Neural cell (in vitro differentiated cells): ENCODE results near the gene CCNG2. TPM values are rescaled to one million over a fixed set of nuclear protein-coding genes. Genes with fewer than 3 reads are reported as not detected.

ENCODE experiments used
- H2AFZ ChIP-seq: fragments of 200-600, 300-800 bp; sonication (generic), shearing (Covaris generic); 2 replicates; pipeline ENCODE4 v1.6.0; 2014; ENCODE audit warnings: low read depth, mild to moderate bottlenecking, antibody characterized with exemption, low read length, moderate library complexity
- H3F3A ChIP-seq: fragments of 200-600 bp; shearing (Covaris generic); 2 replicates; pipeline ENCODE4 v1.6.1; 2016; ENCODE audit warnings: mild to moderate bottlenecking, moderate library complexity, mixed read lengths, antibody characterized with exemption, low read length; ENCODE audit not compliant: insufficient read depth, poor library complexity, severe bottlenecking
- H3K27ac ChIP-seq: fragments of 200-600, 300-800 bp; sonication (generic), shearing (Covaris generic); 2 replicates; pipeline ENCODE4 v1.5.1; 2014; ENCODE audit warnings: mild to moderate bottlenecking, low read length, moderate library complexity
- H3K27me3 ChIP-seq: fragments of 300-800, 200-600 bp; sonication (generic), shearing (Covaris generic); 2 replicates; pipeline ENCODE4 v1.6.0; 2014; ENCODE audit warnings: mild to moderate bottlenecking, low read depth, low read length, moderate library complexity; ENCODE audit not compliant: insufficient read depth
- H3K36me3 ChIP-seq: fragments of 300-800, 200-600 bp; sonication (generic), shearing (Covaris generic); 2 replicates; pipeline ENCODE4 v1.5.1; 2014; ENCODE audit warnings: mild to moderate bottlenecking, antibody characterized with exemption, low read length, moderate library complexity; ENCODE audit not compliant: insufficient read depth
- H3K4me2 ChIP-seq: fragments of 300-800, 200-600 bp; sonication (generic), shearing (Covaris generic); 2 replicates; pipeline ENCODE4 v1.6.0; 2014; ENCODE audit warnings: mild to moderate bottlenecking, low read length
- H3K4me3 ChIP-seq: fragments of 300-800, 200-600 bp; sonication (generic), shearing (Covaris generic); 2 replicates; pipeline ENCODE4 v1.5.1; 2014; ENCODE audit warnings: mild to moderate bottlenecking, low read length, moderate library complexity
- H3K79me2 ChIP-seq: fragments of 200-600 bp; shearing (Covaris generic); replicated peaks from 2 replicates; pipeline ENCODE4 v1.6.0; 2014; ENCODE audit warnings: mild to moderate bottlenecking, low read length, moderate library complexity; ENCODE audit not compliant: insufficient read depth
- H3K9ac ChIP-seq: fragments of 300-800, 200-600 bp; sonication (generic), shearing (Covaris generic); 2 replicates; pipeline ENCODE4 v1.6.1; 2016; ENCODE audit warnings: mild to moderate bottlenecking, low read length, mixed read lengths
- H3K9me2 ChIP-seq: fragments of 200-600 bp; shearing (Covaris generic); 2 replicates; pipeline ENCODE4 v1.6.1; 2016; ENCODE audit warnings: mild to moderate bottlenecking, low read length, mixed read lengths; ENCODE audit not compliant: insufficient read depth
- H3K9me3 ChIP-seq: fragments of 200-600, 300-800 bp; sonication (generic), shearing (Covaris generic); 2 replicates; pipeline ENCODE4 v1.6.1; 2016; ENCODE audit warnings: mild to moderate bottlenecking, mixed run types, low read length, moderate library complexity, mixed read lengths
- H4K20me1 ChIP-seq: fragments of 200-600 bp; shearing (Covaris generic); 2 replicates; pipeline ENCODE4 v1.6.1; 2016; ENCODE audit warnings: mild to moderate bottlenecking, mixed run types; ENCODE audit not compliant: insufficient read depth
- EP300 ChIP-seq: fragments of 450-650 bp; conservative IDR thresholded peaks from 2 replicates; pipeline ENCODE4 v1.6.1; 2014; ENCODE audit warnings: antibody characterized with exemption, mild to moderate bottlenecking, moderate library complexity; ENCODE audit not compliant: poor library complexity, severe bottlenecking
- EZH2 ChIP-seq: fragments of 200-600, 300-800 bp; shearing (Covaris generic), sonication (generic); IDR thresholded peaks from 2 replicates; pipeline ENCODE4 v1.6.1; 2014; ENCODE audit warnings: antibody characterized with exemption, low read length, borderline replicate concordance, mild to moderate bottlenecking; ENCODE audit not compliant: insufficient read depth, poor library complexity, severe bottlenecking
- MXI1 ChIP-seq: fragments of 450-650 bp; conservative IDR thresholded peaks from 2 replicates; pipeline ENCODE4 v1.6.1; 2014; ENCODE audit warnings: antibody characterized with exemption, mild to moderate bottlenecking; ENCODE audit not compliant: poor library complexity, severe bottlenecking
- POLR2AphosphoS5 ChIP-seq: IDR thresholded peaks from 2 replicates; pipeline ENCODE4 v1.6.1; 2012
- RAD21 ChIP-seq: fragments of 450-650 bp; conservative IDR thresholded peaks from 2 replicates; pipeline ENCODE4 v1.6.1; 2014; ENCODE audit warnings: antibody characterized with exemption, mild to moderate bottlenecking, moderate library complexity
- REST ChIP-seq: IDR thresholded peaks from 2 replicates; pipeline ENCODE4 v1.6.1; 2012; ENCODE audit warnings: borderline replicate concordance
- SMC3 ChIP-seq: fragments of 450-650 bp; conservative IDR thresholded peaks from 2 replicates; pipeline ENCODE4 v1.6.1; 2014; ENCODE audit warnings: antibody characterized with exemption, mild to moderate bottlenecking, moderate library complexity; ENCODE audit not compliant: poor library complexity
- TAF1 ChIP-seq: IDR thresholded peaks from 2 replicates; pipeline ENCODE4 v1.6.1; 2012; ENCODE audit warnings: low read depth
- polyA plus RNA-seq: library from polyadenylated mRNA; depleted of rRNA; stranded (reverse); fragments of >200 nt; gene quantifications from 2 replicates; pipeline ENCODE4 v1.2.3, GENCODE V29; 2014
- TF ChIP-seq, protein P1 (sequence below): fragments of 450-650 bp; IDR thresholded peaks from 2 replicates; pipeline ENCODE4 v1.5.1; 2014; ENCODE audit warnings: antibody characterized with exemption, mild to moderate bottlenecking, moderate library complexity; ENCODE audit not compliant: poor library complexity, severe bottlenecking

The CCNG2 gene
- polyA plus RNA-seq, 1 donor from 2014 or later = 132 TPM

DNA sequence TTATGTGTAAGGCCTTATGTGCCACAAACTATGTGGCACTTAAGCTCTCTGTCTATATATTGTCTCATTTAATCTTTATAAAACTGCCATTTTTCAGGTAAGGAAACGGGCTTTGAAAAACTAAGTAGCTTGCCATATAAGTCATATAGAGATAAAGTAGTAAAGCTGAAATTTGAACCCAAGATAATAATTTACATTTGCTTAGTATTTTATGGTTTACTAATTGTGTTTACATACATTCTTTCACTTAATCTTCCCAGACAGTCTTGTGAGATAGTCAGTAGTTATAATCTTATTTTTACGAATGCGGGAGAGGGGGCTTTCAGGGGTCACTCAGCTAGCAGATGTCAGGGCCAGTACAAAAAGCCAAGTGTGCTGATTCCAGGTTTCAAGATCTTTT lies 13.9 kb upstream of the CCNG2 start:
- Histone ChIP-seq H4K20me1 (no peaks in the 10 kb centered on the region), H3K9me2 (no peaks in the 10 kb centered on the region), H3K27ac (no peak overlapping the region)

DNA sequence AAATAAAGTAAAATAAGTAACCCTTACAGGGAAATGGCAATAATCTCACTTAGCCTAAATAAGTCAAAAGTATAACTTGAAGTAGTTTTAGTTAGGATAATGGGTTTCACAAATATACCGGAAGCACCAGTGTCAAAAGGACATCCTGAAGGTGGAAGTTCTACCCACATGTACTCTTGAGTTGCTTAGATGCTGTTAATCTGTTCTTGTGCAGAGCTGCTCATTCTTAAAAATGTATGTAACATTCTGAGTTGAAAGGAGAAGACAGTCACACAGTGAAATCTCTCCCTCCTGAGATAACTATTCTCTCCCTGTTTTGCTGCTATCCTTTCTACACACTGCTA lies 11.2 kb upstream of the CCNG2 start:
- H3K36me3 ChIP-seq = no peaks in the 10 kb centered on the region
- no peak overlapping the region for H3K27ac ChIP-seq
- no peak overlapping the region for H3K4me3 ChIP-seq
- TF ChIP-seq, protein P1, sequence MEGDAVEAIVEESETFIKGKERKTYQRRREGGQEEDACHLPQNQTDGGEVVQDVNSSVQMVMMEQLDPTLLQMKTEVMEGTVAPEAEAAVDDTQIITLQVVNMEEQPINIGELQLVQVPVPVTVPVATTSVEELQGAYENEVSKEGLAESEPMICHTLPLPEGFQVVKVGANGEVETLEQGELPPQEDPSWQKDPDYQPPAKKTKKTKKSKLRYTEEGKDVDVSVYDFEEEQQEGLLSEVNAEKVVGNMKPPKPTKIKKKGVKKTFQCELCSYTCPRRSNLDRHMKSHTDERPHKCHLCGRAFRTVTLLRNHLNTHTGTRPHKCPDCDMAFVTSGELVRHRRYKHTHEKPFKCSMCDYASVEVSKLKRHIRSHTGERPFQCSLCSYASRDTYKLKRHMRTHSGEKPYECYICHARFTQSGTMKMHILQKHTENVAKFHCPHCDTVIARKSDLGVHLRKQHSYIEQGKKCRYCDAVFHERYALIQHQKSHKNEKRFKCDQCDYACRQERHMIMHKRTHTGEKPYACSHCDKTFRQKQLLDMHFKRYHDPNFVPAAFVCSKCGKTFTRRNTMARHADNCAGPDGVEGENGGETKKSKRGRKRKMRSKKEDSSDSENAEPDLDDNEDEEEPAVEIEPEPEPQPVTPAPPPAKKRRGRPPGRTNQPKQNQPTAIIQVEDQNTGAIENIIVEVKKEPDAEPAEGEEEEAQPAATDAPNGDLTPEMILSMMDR = no peak
- no peak for TF ChIP-seq MXI1
- TF ChIP-seq REST = no peak
- TF ChIP-seq SMC3 = no peak
- no peak for TF ChIP-seq EP300
- TF ChIP-seq POLR2AphosphoS5 = no peak
- no peak for TF ChIP-seq EZH2
- TF ChIP-seq RAD21 = no peak
- H2AFZ ChIP-seq = no peak overlapping the region
- H3K27me3 ChIP-seq = no peaks in the 10 kb centered on the region
- no peaks in the 10 kb centered on the region for H3K9me3 ChIP-seq
- H3K9ac ChIP-seq = no peak overlapping the region
- no peak overlapping the region for H3K4me2 ChIP-seq
- no peaks in the 10 kb centered on the region for H4K20me1 ChIP-seq
- no peaks in the 10 kb centered on the region for H3F3A ChIP-seq
- no peaks in the 10 kb centered on the region for H3K79me2 ChIP-seq
- no peaks in the 10 kb centered on the region for H3K9me2 ChIP-seq

More for the DNA sequence above, 13.9 kb upstream of the CCNG2 start:
- Histone ChIP-seq H2AFZ (no peak overlapping the region), H3F3A (no peaks in the 10 kb centered on the region), H3K9ac (no peak overlapping the region), H3K27me3 (no peaks in the 10 kb centered on the region), H3K9me3 (no peaks in the 10 kb centered on the region), H3K4me3 (no peak overlapping the region), H3K4me2 (no peak overlapping the region), H3K36me3 (no peaks in the 10 kb centered on the region), H3K79me2 (no peaks in the 10 kb centered on the region)
- TF ChIP-seq EZH2 (no peak), REST (no peak), EP300 (no peak), POLR2AphosphoS5 (no peak), MXI1 (no peak), SMC3 (no peak), TAF1 (no peak), RAD21 (no peak)
- TF ChIP-seq, protein P1 = no peak
